H9 (cell line): ENCODE measurements around the gene CPM. TPM values are rescaled to one million over a fixed set of nuclear protein-coding genes. Genes with fewer than 3 reads are reported as not detected.

Experiments
- DNase-seq: peaks from one replicate; pipeline ENCODE4 v3.0.0-alpha.2; 2017
- H2AFZ ChIP-seq: one replicate; pipeline ENCODE4 v1.6.1; 2013; ENCODE audit warnings: mild to moderate bottlenecking, low read length, control low read depth, moderate library complexity
- H2AK5ac ChIP-seq: 2 replicates; pipeline ENCODE4 v1.6.1; 2013; ENCODE audit warnings: low read length, control low read depth, mixed read lengths; ENCODE audit not compliant: insufficient read length
- H2BK120ac ChIP-seq: one replicate; pipeline ENCODE4 v1.6.1; 2013; ENCODE audit warnings: low read depth, mild to moderate bottlenecking, low read length, control low read depth, inconsistent platforms; ENCODE audit not compliant: poor library complexity, severe bottlenecking
- H2BK12ac ChIP-seq: 2 replicates; pipeline ENCODE4 v1.6.1; 2013; ENCODE audit warnings: low read length, control low read depth, mixed read lengths, low read depth; ENCODE audit not compliant: insufficient read length
- H2BK15ac ChIP-seq: 2 replicates; pipeline ENCODE4 v1.6.1; 2013; ENCODE audit warnings: low read depth, low read length, control low read depth
- H2BK20ac ChIP-seq: one replicate; pipeline ENCODE4 v1.6.1; 2013; ENCODE audit warnings: low read depth, mild to moderate bottlenecking, low read length, control low read depth, inconsistent platforms; ENCODE audit not compliant: poor library complexity, severe bottlenecking
- H2BK5ac ChIP-seq: 2 replicates; pipeline ENCODE4 v1.6.1; 2013; ENCODE audit warnings: low read length, control low read depth, mixed read lengths; ENCODE audit not compliant: insufficient read length
- H3K14ac ChIP-seq: 2 replicates; pipeline ENCODE4 v1.6.1; 2013; ENCODE audit warnings: low read length, control low read depth; ENCODE audit not compliant: insufficient read depth
- H3K18ac ChIP-seq: 2 replicates; pipeline ENCODE4 v1.6.1; 2013; ENCODE audit warnings: low read depth, mild to moderate bottlenecking, mixed read lengths, low read length, control low read depth; ENCODE audit not compliant: insufficient read length
- H3K23ac ChIP-seq: 2 replicates; pipeline ENCODE4 v1.6.1; 2013; ENCODE audit warnings: low read length, control low read depth, mixed read lengths, low read depth; ENCODE audit not compliant: insufficient read length
- H3K23me2 ChIP-seq: 2 replicates; pipeline ENCODE4 v1.6.1; 2013; ENCODE audit warnings: low read depth, mild to moderate bottlenecking, mixed read lengths, low read length, control low read depth; ENCODE audit not compliant: insufficient read length, poor library complexity, severe bottlenecking
- H3K27ac ChIP-seq: 2 replicates; pipeline ENCODE4 v1.5.1; 2013; ENCODE audit warnings: low read length, control low read depth, mixed read lengths, low read depth; ENCODE audit not compliant: insufficient read length
- H3K27me3 ChIP-seq: 2 replicates; pipeline ENCODE4 v1.6.1; 2013; ENCODE audit warnings: low read length, control low read depth, inconsistent platforms; ENCODE audit not compliant: insufficient read depth
- H3K4ac ChIP-seq: 2 replicates; pipeline ENCODE4 v1.6.1; 2013; ENCODE audit warnings: low read depth, mild to moderate bottlenecking, control low read depth, inconsistent platforms, low read length, moderate library complexity
- H3K4me1 ChIP-seq: 2 replicates; pipeline ENCODE4 v1.6.1; 2013; ENCODE audit warnings: low read length, control low read depth, inconsistent platforms; ENCODE audit not compliant: insufficient read depth
- H3K4me2 ChIP-seq: 2 replicates; pipeline ENCODE4 v1.6.1; 2013; ENCODE audit warnings: low read length, control low read depth, mixed read lengths; ENCODE audit not compliant: insufficient read length, insufficient read depth
- H3K56ac ChIP-seq: 2 replicates; pipeline ENCODE4 v1.6.1; 2013; ENCODE audit warnings: low read depth, mild to moderate bottlenecking, mixed read lengths, low read length, control low read depth; ENCODE audit not compliant: insufficient read length
- H3K79me1 ChIP-seq: 2 replicates; pipeline ENCODE4 v1.6.1; 2013; ENCODE audit warnings: low read depth, mild to moderate bottlenecking, moderate library complexity, low read length, control low read depth, inconsistent platforms; ENCODE audit not compliant: insufficient read depth, poor library complexity, severe bottlenecking
- H3K79me2 ChIP-seq: 2 replicates; pipeline ENCODE4 v1.6.1; 2013; ENCODE audit warnings: low read length, control low read depth, inconsistent platforms; ENCODE audit not compliant: insufficient read depth
- H3K9ac ChIP-seq: 2 replicates; pipeline ENCODE4 v1.6.1; 2013; ENCODE audit warnings: low read length, control low read depth, mixed read lengths; ENCODE audit not compliant: insufficient read length; ENCODE audit errors: extremely low read depth
- H3K9me3 ChIP-seq: one replicate; pipeline ENCODE4 v1.6.1; 2013; ENCODE audit warnings: low read depth, low read length, inconsistent platforms; ENCODE audit not compliant: control insufficient read depth
- H3T11ph ChIP-seq: one replicate; pipeline ENCODE4 v1.6.1; 2013; ENCODE audit warnings: mild to moderate bottlenecking, low read length, control low read depth, inconsistent platforms
- H4K20me1 ChIP-seq: one replicate; pipeline ENCODE4 v1.6.1; 2013; ENCODE audit not compliant: control insufficient read depth, insufficient read length, insufficient read depth
- H4K5ac ChIP-seq: 2 replicates; pipeline ENCODE4 v1.6.1; 2013; ENCODE audit warnings: low read depth, mild to moderate bottlenecking, mixed read lengths, low read length, control low read depth; ENCODE audit not compliant: insufficient read length
- H4K8ac ChIP-seq: replicated peaks from 2 replicates; pipeline ENCODE4 v1.6.1; 2013; ENCODE audit warnings: low read length, control low read depth, mixed read lengths, low read depth; ENCODE audit not compliant: insufficient read length
- H4K91ac ChIP-seq: 2 replicates; pipeline ENCODE4 v1.6.1; 2013; ENCODE audit warnings: low read depth, mild to moderate bottlenecking, moderate library complexity, mixed read lengths, low read length, control low read depth; ENCODE audit not compliant: insufficient read length
- H3K27ac Mint-ChIP-seq, 3 experiments: 2 replicates in 2 of 3; 3 replicates in 1 of 3; pipeline ENCODE4 v1.8.0; 2020 to 2021; ENCODE audit warnings: mixed read lengths in 3 of 3, mild to moderate bottlenecking in 1 of 3, moderate library complexity in 1 of 3
- H3K27me3 Mint-ChIP-seq: 2 replicates; pipeline ENCODE4 v1.8.0; 2021; ENCODE audit warnings: low read depth, mild to moderate bottlenecking, moderate library complexity, mixed read lengths
- H3K36me3 Mint-ChIP-seq, 3 experiments: 2 replicates in 2 of 3; 3 replicates in 1 of 3; pipeline ENCODE4 v1.8.0; 2020 to 2021; ENCODE audit warnings: low read depth in 3 of 3, mixed read lengths in 3 of 3; ENCODE audit not compliant: insufficient read depth in 1 of 3
- H3K4me1 Mint-ChIP-seq, 2 experiments: 2 replicates each; pipeline ENCODE4 v1.8.0; 2020; ENCODE audit warnings: mixed read lengths in 2 of 2
- H3K4me3 Mint-ChIP-seq, 2 experiments: 2 replicates in 1 of 2; 3 replicates in 1 of 2; pipeline ENCODE4 v1.8.0; 2020 to 2021; ENCODE audit warnings: mild to moderate bottlenecking in 2 of 2, mixed read lengths in 2 of 2, moderate library complexity in 1 of 2
- H3K9me3 Mint-ChIP-seq, 2 experiments: 2 replicates in 1 of 2; 3 replicates in 1 of 2; pipeline ENCODE4 v1.8.0; 2020; ENCODE audit warnings: mild to moderate bottlenecking in 2 of 2, mixed read lengths in 2 of 2, moderate library complexity in 1 of 2
- CTCF ChIP-seq: fragments of 200-600 bp; sonication (generic); conservative IDR thresholded peaks from 3 replicates; pipeline ENCODE4 v1.8.0; 2021; ENCODE audit warnings: antibody characterized with exemption, mild to moderate bottlenecking
- WGBS: extraction: QIAGEN DNeasy Blood & Tissue Kit; methylation state at CpG from one replicate; pipeline ENCODE4 v1.1.7; 2013; ENCODE audit warnings: missing lambda C conversion rate, low lambda C conversion rate, mixed read lengths; ENCODE audit not compliant: insufficient read length; ENCODE audit errors: extremely low coverage; 5-methylcytosine and 5-hydroxymethylcytosine counted together
- total RNA-seq: library from RNA; stranded (reverse); gene quantifications from 2 replicates; pipeline ENCODE4 v1.2.1, GENCODE V29; 2021

CPM gene
- total RNA-seq, 1 experiment from 2014 or later: 1.2 TPM

DNA sequence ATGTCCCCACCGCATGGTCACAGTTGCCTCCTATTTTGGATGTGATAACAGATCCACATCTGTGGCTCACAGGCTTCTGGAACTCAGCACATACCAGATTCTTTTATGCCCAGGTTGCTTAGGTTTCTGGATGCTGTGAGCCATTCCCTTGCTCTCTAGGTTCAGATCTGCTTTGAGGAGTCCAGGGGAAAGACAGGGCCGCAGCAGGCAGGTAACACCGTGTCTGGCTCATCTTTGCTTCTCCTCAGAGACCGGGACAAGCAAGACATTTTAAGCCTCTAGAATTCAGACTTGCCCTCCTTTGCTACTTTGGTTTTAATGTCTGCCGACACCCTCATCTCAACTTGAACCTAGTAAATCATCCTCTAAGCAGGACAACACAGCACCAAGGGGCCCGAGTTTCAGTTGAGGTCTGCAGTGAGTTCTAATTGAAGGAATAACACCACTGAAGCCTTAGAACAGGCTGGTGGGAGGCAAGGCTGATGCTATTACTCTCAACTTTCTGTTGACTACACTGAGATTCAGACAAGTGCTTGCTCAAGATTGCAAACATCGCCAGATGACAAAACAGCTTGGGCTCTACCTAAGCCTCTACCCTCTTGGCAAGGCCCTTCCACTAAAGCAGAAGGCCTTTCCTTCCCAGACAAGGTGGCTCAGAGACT lies 69.7 kb downstream of the CPM start:
- no peaks in the 10 kb centered on the region for H3K79me1 ChIP-seq
- H2AK5ac ChIP-seq: no peak overlapping the region
- no peak overlapping the region for H2BK20ac ChIP-seq
- H3K4ac ChIP-seq: no peak overlapping the region
- no peak overlapping the region for H2BK12ac ChIP-seq
- H3K4me1 ChIP-seq: no peaks in the 10 kb centered on the region; the same call in 1 of the 2 replicates
- no peak overlapping the region for H3K56ac ChIP-seq
- H3K36me3 Mint-ChIP-seq: no peaks in the 10 kb centered on the region
- no peaks in the 10 kb centered on the region for H3K23me2 ChIP-seq
- no peak overlapping the region for H4K8ac ChIP-seq
- DNase-seq: no peak
- no peaks in the 10 kb centered on the region for H4K20me1 ChIP-seq
- no peak overlapping the region for H2BK120ac ChIP-seq
- peaks cover 8% of the 10 kb centered on the region in 2 experiments for H3K4me1 Mint-ChIP-seq
- no peak overlapping the region for H3K4me3 Mint-ChIP-seq
- no peak overlapping the region for H3K18ac ChIP-seq
- H3K27me3 ChIP-seq: no peaks in the 10 kb centered on the region
- no peak for TF ChIP-seq CTCF
- H4K5ac ChIP-seq: no peak overlapping the region
- no peak overlapping the region for H3K4me2 ChIP-seq
- no peaks in the 10 kb centered on the region for H3K9me3 ChIP-seq
- H3K9me3 Mint-ChIP-seq: no peaks in the 10 kb centered on the region
- no peak overlapping the region for H2BK5ac ChIP-seq
- no peaks in the 10 kb centered on the region for H3K27me3 Mint-ChIP-seq
- H3K14ac ChIP-seq: no peak overlapping the region
- peak overlapping the region; percentile 16 for H2AFZ ChIP-seq
- H3K27ac ChIP-seq: no peak overlapping the region
- H3T11ph ChIP-seq: no peak overlapping the region
- no peaks in the 10 kb centered on the region for H3K79me2 ChIP-seq
- no peak overlapping the region for H3K23ac ChIP-seq
- H3K27ac Mint-ChIP-seq: peak overlapping the region in 2 of 3 experiments; percentile 10 to 39; a peak in 1 of 7 replicates
- no peak overlapping the region for H2BK15ac ChIP-seq
- no peak overlapping the region for H4K91ac ChIP-seq
- WGBS: no CpG with 5 or more reads among the region's 7 CpGs
- H3K9ac ChIP-seq: no peak overlapping the region
